ENCODE results near the gene PIK3C3.

Gene PIK3C3

GRCh38 chr18:41923446-41923845 is 31.6 kb upstream of the PIK3C3 start:
- TF ChIP-seq ZFX (IDR thresholded peaks at IDR 0.05) (no peak), CTCF (conservative IDR thresholded peaks at IDR 0.05) (no peak)
- H3K27ac ChIP-seq = no peak overlapping the region

- TF ChIP-seq CTCF (conservative IDR thresholded peaks at IDR 0.05) (no peak), ZFX (IDR thresholded peaks at IDR 0.05) (no peak)
Measured at GRCh38 chr18:41928581-41928980, 26.5 kb upstream of the PIK3C3 start.

GRCh38 chr18:41932899-41933298 is 22.1 kb upstream of the PIK3C3 start:
- no peak for TF ChIP-seq ZFX (IDR thresholded peaks at IDR 0.05)
- TF ChIP-seq CTCF (conservative IDR thresholded peaks at IDR 0.05) = no peak
- H3K27ac ChIP-seq = no peak overlapping the region

More at GRCh38 chr18:41928581-41928980, 26.5 kb upstream of the PIK3C3 start:
- no peak overlapping the region for H3K27ac ChIP-seq

- H3K27ac ChIP-seq = no peak overlapping the region
- TF ChIP-seq CTCF (conservative IDR thresholded peaks at IDR 0.05) (no peak), ZFX (IDR thresholded peaks at IDR 0.05) (no peak)
Measured at GRCh38 chr18:41933778-41934177, 21.3 kb upstream of the PIK3C3 start.

- TF ChIP-seq ZFX (IDR thresholded peaks at IDR 0.05) = no peak
- TF ChIP-seq CTCF (conservative IDR thresholded peaks at IDR 0.05) = no peak
- no peak overlapping the region for H3K27ac ChIP-seq
Measured at GRCh38 chr18:41936471-41937134, 18.4 kb upstream of the PIK3C3 start.

- H3K27ac ChIP-seq = no peak overlapping the region
- TF ChIP-seq CTCF (conservative IDR thresholded peaks at IDR 0.05) = no peak
- TF ChIP-seq ZFX (IDR thresholded peaks at IDR 0.05) = no peak
Measured at GRCh38 chr18:41938445-41938844, 16.6 kb upstream of the PIK3C3 start.

- no peak overlapping the region for H3K27ac ChIP-seq
- TF ChIP-seq CTCF (conservative IDR thresholded peaks at IDR 0.05) = no peak
- no peak for TF ChIP-seq ZFX (IDR thresholded peaks at IDR 0.05)
Measured at GRCh38 chr18:41939326-41939725, 15.7 kb upstream of the PIK3C3 start.
